ENCODE data around the gene NDUFAF3.

DNA sequence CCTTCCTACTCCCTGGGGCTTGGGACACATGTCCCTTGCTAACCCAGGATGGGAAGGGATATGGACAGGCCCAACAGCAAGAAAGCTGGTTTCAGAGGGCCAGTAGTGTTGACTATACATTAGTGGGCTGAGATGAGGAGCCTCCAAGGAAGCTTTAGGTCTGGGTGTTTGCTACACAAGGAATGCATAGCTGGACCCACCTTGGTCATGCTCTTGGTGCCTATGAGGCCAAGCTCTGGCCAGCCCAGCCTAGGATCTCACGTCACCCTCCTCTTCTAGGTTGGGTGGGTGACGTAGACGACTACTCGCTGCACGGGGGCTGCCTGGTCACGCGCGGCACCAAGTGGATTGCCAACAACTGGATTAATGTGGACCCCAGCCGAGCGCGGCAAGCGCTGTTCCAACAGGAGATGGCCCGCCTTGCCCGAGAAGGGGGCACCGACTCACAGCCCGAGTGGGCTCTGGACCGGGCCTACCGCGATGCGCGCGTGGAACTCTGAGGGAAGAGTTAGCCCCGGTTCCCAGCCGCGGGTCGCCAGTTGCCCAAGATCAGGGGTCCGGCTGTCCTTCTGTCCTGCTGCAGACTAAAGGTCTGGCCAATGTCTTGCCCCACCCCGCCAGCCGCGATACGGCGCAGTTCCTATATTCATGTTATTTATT, 15.4 kb upstream of the NDUFAF3 start:
- TF ChIP-seq, protein P1, sequence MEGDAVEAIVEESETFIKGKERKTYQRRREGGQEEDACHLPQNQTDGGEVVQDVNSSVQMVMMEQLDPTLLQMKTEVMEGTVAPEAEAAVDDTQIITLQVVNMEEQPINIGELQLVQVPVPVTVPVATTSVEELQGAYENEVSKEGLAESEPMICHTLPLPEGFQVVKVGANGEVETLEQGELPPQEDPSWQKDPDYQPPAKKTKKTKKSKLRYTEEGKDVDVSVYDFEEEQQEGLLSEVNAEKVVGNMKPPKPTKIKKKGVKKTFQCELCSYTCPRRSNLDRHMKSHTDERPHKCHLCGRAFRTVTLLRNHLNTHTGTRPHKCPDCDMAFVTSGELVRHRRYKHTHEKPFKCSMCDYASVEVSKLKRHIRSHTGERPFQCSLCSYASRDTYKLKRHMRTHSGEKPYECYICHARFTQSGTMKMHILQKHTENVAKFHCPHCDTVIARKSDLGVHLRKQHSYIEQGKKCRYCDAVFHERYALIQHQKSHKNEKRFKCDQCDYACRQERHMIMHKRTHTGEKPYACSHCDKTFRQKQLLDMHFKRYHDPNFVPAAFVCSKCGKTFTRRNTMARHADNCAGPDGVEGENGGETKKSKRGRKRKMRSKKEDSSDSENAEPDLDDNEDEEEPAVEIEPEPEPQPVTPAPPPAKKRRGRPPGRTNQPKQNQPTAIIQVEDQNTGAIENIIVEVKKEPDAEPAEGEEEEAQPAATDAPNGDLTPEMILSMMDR (IDR thresholded peaks at IDR 0.05), result no peak
- TF ChIP-seq POLR2AphosphoS5 (IDR thresholded peaks at IDR 0.05), result peak; percentile 3
- no peak for TF ChIP-seq POLR2A (IDR thresholded peaks at IDR 0.05)
- no peak for TF ChIP-seq EP300 (IDR thresholded peaks at IDR 0.05)

All from gastroesophageal sphincter (tissue), 3 donors.